Uterus (tissue), 4 donors: ENCODE results near the gene PLCG2. TPM values are rescaled to one million over a fixed set of nuclear protein-coding genes. Genes with fewer than 3 reads are reported as not detected.

Experiments used
- DNase-seq, 2 donors: peaks; one replicate each; pipeline ENCODE4 v3.0.0-alpha.2; 2019 to 2020
- H3K27ac ChIP-seq, 2 donors: fragments of 200-600 bp; sonication (generic); 1 replicate in 1 of 2; 2 replicates in 1 of 2; pipeline ENCODE4 v1.5.1; 2016 to 2018
- H3K27me3 ChIP-seq, 2 donors: fragments of 200-600 bp; sonication (generic); one replicate each; pipeline ENCODE4 v1.5.1; 2018 to 2019; ENCODE audit warnings: control low read depth in 1 of 2
- H3K36me3 ChIP-seq, 2 donors: fragments of 200-600 bp; sonication (generic); one replicate each; pipeline ENCODE4 v1.5.1; 2019; ENCODE audit warnings: control low read depth in 1 of 2
- H3K4me1 ChIP-seq, 2 donors: fragments of 200-600 bp; sonication (generic); one replicate each; pipeline ENCODE4 v1.5.1; 2018 to 2019; ENCODE audit warnings: control low read depth in 1 of 2
- H3K4me3 ChIP-seq, 2 donors: fragments of 200-600 bp; sonication (generic); 1 replicate in 1 of 2; 2 replicates in 1 of 2; pipeline ENCODE4 v1.5.1; 2018 to 2019; ENCODE audit warnings: mild to moderate bottlenecking in 1 of 2
- H3K9me3 ChIP-seq, 2 donors: fragments of 200-600 bp; sonication (generic); one replicate each; pipeline ENCODE4 v1.5.1; 2019; ENCODE audit warnings: control low read depth in 1 of 2
- POLR2A ChIP-seq, 2 donors: fragments of 450-650 bp; IDR thresholded peaks; one replicate each; pipeline ENCODE4 v1.6.1; 2016; ENCODE audit warnings: antibody characterized with exemption in 2 of 2, mild to moderate bottlenecking in 1 of 2, moderate library complexity in 1 of 2
- intact Hi-C: fragments of 100-400 bp; cut with DNase I; formaldehyde crosslinking; loops from one replicate; pipeline ENCODE4 v1.15.1; 2023; ENCODE audit warnings: low total_unique reads
- total RNA-seq, 4 donors: library from RNA; depleted of rRNA in 3 of 4; stranded (reverse); fragments of >200 nt in 3 of 4; gene quantifications; one replicate each; pipeline versions ENCODE4 v1.1.0 to v1.2.4, GENCODE V29; 2014 to 2023
- TF ChIP-seq, protein P1 (sequence below), 4 experiments: fragments of 200-600 bp in 2 of 4; fragments of 450-650 bp in 2 of 4; sonication (generic) in 2 of 4; IDR thresholded peaks; one replicate each; pipeline ENCODE4 v1.5.1; 2016 to 2019; ENCODE audit warnings: antibody characterized with exemption in 4 of 4, mild to moderate bottlenecking in 2 of 4, moderate library complexity in 1 of 4
- donor health status: DM: yes; HTN: yes; CAD: no.

PLCG2 gene
- total RNA-seq, 4 donors from 2014 or later: 11.2 to 39.4 (median 18.8) TPM

DNA sequence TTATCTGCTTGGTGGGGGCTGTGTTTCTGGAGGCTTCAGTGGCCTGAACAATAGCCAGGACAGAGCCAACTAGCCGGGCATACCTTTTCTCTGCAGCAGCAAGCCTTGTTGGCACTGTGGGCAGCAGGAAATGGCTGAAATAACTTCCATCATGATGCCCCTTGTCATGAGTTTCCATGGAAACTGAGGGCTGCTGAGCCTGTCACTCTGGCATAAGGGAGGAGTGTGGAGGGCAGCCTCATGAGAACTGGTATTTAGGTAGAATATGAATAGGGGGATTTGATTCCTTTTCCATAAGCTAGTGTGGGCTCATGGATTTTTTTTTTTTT lies 39.4 kb downstream of the PLCG2 start:
- H3K4me1 ChIP-seq: no peaks in the 10 kb centered on the region
- H3K27me3 ChIP-seq: no peaks in the 10 kb centered on the region
- H3K9me3 ChIP-seq: no peaks in the 10 kb centered on the region
- H3K4me3 ChIP-seq: no peak overlapping the region
- H3K27ac ChIP-seq: no peak overlapping the region
- no peaks in the 10 kb centered on the region for H3K36me3 ChIP-seq
- no peak for TF ChIP-seq POLR2A (IDR thresholded peaks at IDR 0.05)
- TF ChIP-seq, protein P1, sequence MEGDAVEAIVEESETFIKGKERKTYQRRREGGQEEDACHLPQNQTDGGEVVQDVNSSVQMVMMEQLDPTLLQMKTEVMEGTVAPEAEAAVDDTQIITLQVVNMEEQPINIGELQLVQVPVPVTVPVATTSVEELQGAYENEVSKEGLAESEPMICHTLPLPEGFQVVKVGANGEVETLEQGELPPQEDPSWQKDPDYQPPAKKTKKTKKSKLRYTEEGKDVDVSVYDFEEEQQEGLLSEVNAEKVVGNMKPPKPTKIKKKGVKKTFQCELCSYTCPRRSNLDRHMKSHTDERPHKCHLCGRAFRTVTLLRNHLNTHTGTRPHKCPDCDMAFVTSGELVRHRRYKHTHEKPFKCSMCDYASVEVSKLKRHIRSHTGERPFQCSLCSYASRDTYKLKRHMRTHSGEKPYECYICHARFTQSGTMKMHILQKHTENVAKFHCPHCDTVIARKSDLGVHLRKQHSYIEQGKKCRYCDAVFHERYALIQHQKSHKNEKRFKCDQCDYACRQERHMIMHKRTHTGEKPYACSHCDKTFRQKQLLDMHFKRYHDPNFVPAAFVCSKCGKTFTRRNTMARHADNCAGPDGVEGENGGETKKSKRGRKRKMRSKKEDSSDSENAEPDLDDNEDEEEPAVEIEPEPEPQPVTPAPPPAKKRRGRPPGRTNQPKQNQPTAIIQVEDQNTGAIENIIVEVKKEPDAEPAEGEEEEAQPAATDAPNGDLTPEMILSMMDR (IDR thresholded peaks at IDR 0.05): no peak
- no peak for DNase-seq
- intact Hi-C loops: no loop called here

DNA sequence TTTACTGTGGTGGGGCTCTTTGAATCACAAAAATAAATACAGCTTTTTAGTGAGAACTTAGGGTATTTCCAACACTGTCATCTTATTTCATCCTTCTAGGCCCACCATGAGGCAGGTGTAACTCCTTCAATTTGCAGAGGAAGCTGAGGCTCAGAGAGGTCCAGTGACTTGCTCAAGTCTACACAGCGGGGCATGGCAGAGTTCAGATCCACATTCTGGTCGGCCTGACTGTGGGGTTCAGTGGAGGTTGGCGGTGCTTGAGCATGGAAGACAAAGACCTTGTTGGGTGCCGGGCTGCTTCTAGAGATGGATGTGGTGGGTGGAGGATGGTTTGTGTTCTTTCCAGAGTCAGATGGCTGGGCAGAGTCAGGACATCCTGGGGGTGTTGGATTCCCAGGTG lies 39.8 kb downstream of the PLCG2 start:
- Histone ChIP-seq H3K27me3 (no peaks in the 10 kb centered on the region), H3K36me3 (no peaks in the 10 kb centered on the region), H3K9me3 (no peaks in the 10 kb centered on the region), H3K27ac (no peak overlapping the region), H3K4me3 (no peak overlapping the region), H3K4me1 (no peaks in the 10 kb centered on the region)
- intact Hi-C loops: no loop called here
- TF ChIP-seq, protein P1 (IDR thresholded peaks at IDR 0.05): no peak
- TF ChIP-seq POLR2A (IDR thresholded peaks at IDR 0.05): no peak
- DNase-seq: no peak

DNA sequence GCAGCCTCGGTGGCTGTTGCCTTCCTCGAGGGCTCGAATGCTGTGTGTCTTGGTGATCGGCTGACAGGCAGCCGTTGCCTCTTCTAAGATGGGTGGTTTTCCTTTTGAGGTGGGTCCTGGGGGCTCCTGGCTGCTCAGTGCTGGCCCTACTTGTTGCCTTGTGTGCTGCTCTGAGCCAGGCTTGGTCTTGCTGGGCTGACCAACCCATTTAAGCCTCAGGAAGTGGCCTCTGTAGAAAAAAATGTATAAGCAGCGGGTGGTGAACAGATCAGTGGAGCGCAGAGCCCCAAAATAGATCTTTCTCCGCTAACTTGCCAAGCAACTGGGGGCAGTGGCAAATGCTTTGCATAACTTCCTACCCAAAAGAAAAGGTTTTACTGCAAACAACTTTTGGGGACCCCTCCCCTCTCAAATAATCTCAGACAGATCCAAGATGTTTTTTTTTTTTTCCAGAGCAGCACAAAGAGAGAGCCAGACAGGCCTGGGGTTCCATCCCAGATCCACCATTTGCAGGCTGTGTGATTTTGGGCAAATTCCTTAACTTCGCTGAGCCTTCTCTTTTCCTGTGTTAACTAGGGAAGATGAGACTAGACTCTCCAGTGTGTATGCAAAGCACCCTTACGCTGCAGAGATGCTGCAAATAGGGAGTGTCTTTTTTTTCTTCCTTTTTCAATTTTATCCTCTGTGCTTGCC lies 42.5 kb downstream of the PLCG2 start:
- Histone ChIP-seq H3K9me3 (no peaks in the 10 kb centered on the region), H3K27me3 (no peaks in the 10 kb centered on the region), H3K4me1 (no peaks in the 10 kb centered on the region), H3K4me3 (no peak overlapping the region), H3K36me3 (no peaks in the 10 kb centered on the region), H3K27ac (no peak overlapping the region)
- TF ChIP-seq, protein P1 (IDR thresholded peaks at IDR 0.05): no peak
- no peak for TF ChIP-seq POLR2A (IDR thresholded peaks at IDR 0.05)
- intact Hi-C loops: no loop called here
- no peak for DNase-seq

DNA sequence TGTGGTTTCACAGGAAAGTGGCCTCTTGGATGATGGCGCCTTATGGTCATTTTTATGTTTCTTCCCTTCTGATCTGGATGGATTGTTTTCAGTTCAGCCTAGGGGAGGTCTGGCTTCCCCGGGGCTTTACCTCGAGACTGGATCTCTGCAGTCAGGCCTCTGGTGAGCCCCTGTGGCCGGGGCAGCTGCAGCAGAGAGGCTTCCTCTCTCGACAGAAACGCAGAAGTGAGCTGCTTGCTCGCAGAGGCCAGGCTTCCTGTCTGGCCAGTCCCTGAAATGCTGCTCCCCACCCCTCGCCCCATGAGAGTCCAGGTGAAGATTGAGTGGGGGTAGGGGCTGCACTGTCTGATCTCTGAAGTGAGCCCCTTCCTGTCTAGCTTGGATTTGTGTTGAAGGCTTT lies 44.0 kb downstream of the PLCG2 start:
- H3K27ac ChIP-seq: peak overlapping the region in 1 of 2 donors; percentile 10
- intact Hi-C loops: no loop called here
- H3K4me1 ChIP-seq: no peaks in the 10 kb centered on the region

DNA sequence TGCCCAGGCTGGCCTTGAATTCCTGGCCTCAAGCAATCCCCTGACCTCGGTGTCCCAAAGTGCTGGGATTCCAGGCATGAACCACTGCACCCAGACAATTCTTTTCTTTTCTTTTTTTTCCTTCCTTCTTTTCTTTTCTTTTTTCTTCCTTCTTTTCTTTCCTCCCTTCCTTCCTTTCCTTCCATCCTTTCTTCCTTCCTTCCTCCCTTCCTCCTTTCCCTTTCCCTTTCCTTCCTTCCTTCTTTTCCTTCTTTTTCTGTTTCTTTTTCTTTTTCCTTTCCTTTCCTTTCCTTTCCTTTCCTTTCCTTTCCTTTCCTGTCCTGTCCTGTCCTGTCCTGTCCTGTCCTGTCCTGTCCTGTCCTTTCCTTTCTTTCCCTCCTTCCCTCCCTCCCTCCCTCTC lies 44.6 kb downstream of the PLCG2 start:
- Histone ChIP-seq H3K27me3 (no peaks in the 10 kb centered on the region), H3K36me3 (no peaks in the 10 kb centered on the region), H3K27ac (no peak overlapping the region), H3K4me3 (no peak overlapping the region), H3K9me3 (no peaks in the 10 kb centered on the region), H3K4me1 (no peaks in the 10 kb centered on the region)
- TF ChIP-seq, protein P1 (IDR thresholded peaks at IDR 0.05): no peak
- no peak for TF ChIP-seq POLR2A (IDR thresholded peaks at IDR 0.05)
- no peak for DNase-seq
- intact Hi-C loops: no loop called here

More for the DNA sequence above, 44.0 kb downstream of the PLCG2 start:
- Histone ChIP-seq H3K4me3 (no peak overlapping the region), H3K36me3 (no peaks in the 10 kb centered on the region), H3K9me3 (no peaks in the 10 kb centered on the region), H3K27me3 (no peaks in the 10 kb centered on the region)
- no peak for DNase-seq
- TF ChIP-seq POLR2A (IDR thresholded peaks at IDR 0.05): no peak
- TF ChIP-seq, protein P1 (IDR thresholded peaks at IDR 0.05): no peak
